Measurements from ENCODE around the gene SLC35A4.

SLC35A4 gene, protein sequence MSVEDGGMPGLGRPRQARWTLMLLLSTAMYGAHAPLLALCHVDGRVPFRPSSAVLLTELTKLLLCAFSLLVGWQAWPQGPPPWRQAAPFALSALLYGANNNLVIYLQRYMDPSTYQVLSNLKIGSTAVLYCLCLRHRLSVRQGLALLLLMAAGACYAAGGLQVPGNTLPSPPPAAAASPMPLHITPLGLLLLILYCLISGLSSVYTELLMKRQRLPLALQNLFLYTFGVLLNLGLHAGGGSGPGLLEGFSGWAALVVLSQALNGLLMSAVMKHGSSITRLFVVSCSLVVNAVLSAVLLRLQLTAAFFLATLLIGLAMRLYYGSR

DNA sequence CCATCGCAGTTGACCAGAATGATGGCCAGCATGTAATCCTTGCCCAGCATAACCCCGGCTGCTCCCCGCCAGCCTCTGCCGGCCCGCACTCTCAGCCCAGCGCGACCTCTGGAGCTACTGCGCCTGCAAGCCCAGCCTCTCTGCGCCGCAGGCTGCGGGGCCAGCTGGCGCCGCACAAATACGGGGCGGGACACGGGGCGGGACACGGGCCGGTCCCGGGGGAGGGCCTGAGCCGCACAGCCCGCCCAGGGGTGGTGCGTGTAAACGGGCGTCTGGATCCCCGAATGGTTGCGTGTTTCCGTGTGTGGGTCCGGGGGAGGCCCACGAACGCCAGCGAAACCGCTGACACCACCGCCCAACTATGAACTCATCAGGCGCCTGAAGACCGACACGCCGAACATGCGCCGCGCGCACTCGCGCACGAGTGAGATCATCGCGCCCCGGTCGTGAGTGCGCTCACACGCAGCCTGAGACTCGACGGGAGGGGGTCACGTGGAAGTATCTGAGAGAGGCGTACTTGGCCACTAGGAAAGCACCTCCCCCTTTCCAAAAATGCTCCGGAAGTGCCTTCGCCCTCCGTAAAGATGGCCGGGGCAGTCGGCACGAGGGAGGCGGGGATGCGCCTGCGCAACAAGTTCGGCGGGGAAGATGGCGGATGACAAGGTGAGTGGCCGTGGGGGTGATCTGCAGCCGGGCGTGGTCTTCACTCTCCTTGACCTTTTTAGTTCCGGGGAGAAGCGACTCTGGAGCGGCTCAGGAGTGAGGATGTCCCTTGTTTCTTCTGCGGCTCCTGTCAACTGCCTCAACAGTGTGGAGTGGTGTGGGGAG is at the start of gene SLC35A4, which contains the start of gene APBB3:
Gene SLC35A4, plus strand, starts transcription at position 633 of the 828 bp plus-strand sequence. CDS start 2,342 bp downstream, outside the sequence.
Gene APBB3, minus strand, starts transcription at position 403 of the 828 bp plus-strand sequence. Its CDS starts 353 bp downstream, at position 50.
- no peaks in the 10 kb centered on the region for H3K9me3 ChIP-seq (ENCODE audit: insufficient read depth, low read length)
- TF ChIP-seq, protein P1, sequence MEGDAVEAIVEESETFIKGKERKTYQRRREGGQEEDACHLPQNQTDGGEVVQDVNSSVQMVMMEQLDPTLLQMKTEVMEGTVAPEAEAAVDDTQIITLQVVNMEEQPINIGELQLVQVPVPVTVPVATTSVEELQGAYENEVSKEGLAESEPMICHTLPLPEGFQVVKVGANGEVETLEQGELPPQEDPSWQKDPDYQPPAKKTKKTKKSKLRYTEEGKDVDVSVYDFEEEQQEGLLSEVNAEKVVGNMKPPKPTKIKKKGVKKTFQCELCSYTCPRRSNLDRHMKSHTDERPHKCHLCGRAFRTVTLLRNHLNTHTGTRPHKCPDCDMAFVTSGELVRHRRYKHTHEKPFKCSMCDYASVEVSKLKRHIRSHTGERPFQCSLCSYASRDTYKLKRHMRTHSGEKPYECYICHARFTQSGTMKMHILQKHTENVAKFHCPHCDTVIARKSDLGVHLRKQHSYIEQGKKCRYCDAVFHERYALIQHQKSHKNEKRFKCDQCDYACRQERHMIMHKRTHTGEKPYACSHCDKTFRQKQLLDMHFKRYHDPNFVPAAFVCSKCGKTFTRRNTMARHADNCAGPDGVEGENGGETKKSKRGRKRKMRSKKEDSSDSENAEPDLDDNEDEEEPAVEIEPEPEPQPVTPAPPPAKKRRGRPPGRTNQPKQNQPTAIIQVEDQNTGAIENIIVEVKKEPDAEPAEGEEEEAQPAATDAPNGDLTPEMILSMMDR (IDR thresholded peaks at IDR 0.05; ENCODE audit: insufficient read depth, low read length, poor library complexity, severe bottlenecking) = no peak
- TF ChIP-seq EZH2phosphoT487 (conservative IDR thresholded peaks at IDR 0.05; ENCODE audit: low read length) = no peak
- peak within 1 kb of the TSS; percentile 72 for H3K4me3 ChIP-seq (ENCODE audit: insufficient read depth, low read length, poor library complexity, severe bottlenecking)
- peak within 1 kb of the TSS; percentile 71 for H3K4me2 ChIP-seq (ENCODE audit: low read depth, low read length, poor library complexity, severe bottlenecking)
- H3K79me2 ChIP-seq (ENCODE audit: insufficient read depth, low read length) = peaks cover 15% of the 10 kb centered on the region; the same call in 1 of the 2 replicates
- H3K27me3 ChIP-seq (ENCODE audit: low read length) = no peaks in the 10 kb centered on the region
- H3K9me2 ChIP-seq (replicated peaks; ENCODE audit: insufficient read depth, low read length) = no peaks in the 10 kb centered on the region
- peak within 1 kb of the TSS; percentile 82 for H3K9ac ChIP-seq (ENCODE audit: low read length)
- no peaks in the 10 kb centered on the region for H4K20me1 ChIP-seq (ENCODE audit: low read depth, low read length)
- H3K27ac ChIP-seq (ENCODE audit: low read depth, low read length) = peak within 1 kb of the TSS; percentile 34
- no peaks in the 10 kb centered on the region for H3K36me3 ChIP-seq (ENCODE audit: low read length)
- peak within 1 kb of the TSS; percentile 85 for H2AFZ ChIP-seq (ENCODE audit: low read depth, low read length, severe bottlenecking)
- no peaks in the 10 kb centered on the region for H3F3A ChIP-seq (ENCODE audit: insufficient read depth)

DNA sequence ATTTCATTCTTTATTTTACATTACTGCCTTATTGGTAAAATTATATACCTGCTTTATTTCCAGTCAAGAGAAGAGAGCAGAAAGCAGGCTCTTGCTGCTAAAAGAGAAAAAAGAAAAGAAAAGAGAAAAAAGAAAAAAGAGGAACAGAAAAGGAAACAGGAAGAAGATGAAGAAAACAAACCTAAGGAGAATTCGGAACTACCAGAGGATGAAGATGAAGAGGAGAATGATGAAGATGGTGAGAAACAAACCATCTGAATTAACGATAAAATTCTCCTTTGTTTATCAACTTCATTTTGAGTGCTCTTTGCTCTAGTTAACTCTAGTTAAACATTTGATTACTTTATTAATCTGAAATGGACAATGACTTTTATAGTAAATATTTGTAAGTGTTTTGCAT is 40.6 kb upstream of the SLC35A4 start:
- Histone ChIP-seq H3K9ac (ENCODE audit: low read length) (no peak overlapping the region), H3K36me3 (ENCODE audit: low read length) (peaks cover 41% of the 10 kb centered on the region), H3K27ac (ENCODE audit: low read depth, low read length) (peak overlapping the region; percentile 22; the same call in 1 of the 2 replicates), H2AFZ (ENCODE audit: low read depth, low read length, severe bottlenecking) (no peak overlapping the region), H3K27me3 (ENCODE audit: low read length) (no peaks in the 10 kb centered on the region), H3K9me2 (replicated peaks; ENCODE audit: insufficient read depth, low read length) (no peaks in the 10 kb centered on the region), H3K9me3 (ENCODE audit: insufficient read depth, low read length) (no peaks in the 10 kb centered on the region), H3K79me2 (ENCODE audit: insufficient read depth, low read length) (no peaks in the 10 kb centered on the region), H3F3A (ENCODE audit: insufficient read depth) (peaks cover 22% of the 10 kb centered on the region), H4K20me1 (ENCODE audit: low read depth, low read length) (no peaks in the 10 kb centered on the region), H3K4me2 (ENCODE audit: low read depth, low read length, poor library complexity, severe bottlenecking) (no peak overlapping the region), H3K4me3 (ENCODE audit: insufficient read depth, low read length, poor library complexity, severe bottlenecking) (no peak overlapping the region)
- TF ChIP-seq EZH2phosphoT487 (conservative IDR thresholded peaks at IDR 0.05; ENCODE audit: low read length) = no peak
- TF ChIP-seq, protein P1 (IDR thresholded peaks at IDR 0.05; ENCODE audit: insufficient read depth, low read length, poor library complexity, severe bottlenecking) = no peak

DNA sequence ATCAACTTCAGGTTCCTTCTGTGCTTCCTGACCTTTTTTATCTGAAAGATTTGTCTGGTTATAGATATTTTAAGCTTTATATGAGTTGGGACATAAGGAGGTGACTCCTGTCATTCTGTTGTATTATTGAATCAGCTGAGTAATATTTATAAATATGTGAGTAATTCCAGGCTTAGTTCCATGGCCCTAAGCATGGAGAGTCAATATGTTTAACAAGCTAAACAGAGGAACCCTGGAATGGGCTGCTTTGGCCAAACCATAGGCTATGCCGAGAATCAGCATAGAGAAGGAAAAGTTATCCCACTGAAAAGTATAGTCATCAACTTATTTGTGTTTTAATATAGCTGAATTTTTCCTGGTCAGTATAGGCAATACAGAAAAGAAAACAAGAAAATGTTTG is 24.4 kb upstream of the SLC35A4 start:
- Histone ChIP-seq H3K4me2 (ENCODE audit: low read depth, low read length, poor library complexity, severe bottlenecking) (no peak overlapping the region), H3K9ac (ENCODE audit: low read length) (no peak overlapping the region)

More for the DNA sequence above, 24.4 kb upstream of the SLC35A4 start:
- Histone ChIP-seq H3K9me2 (replicated peaks; ENCODE audit: insufficient read depth, low read length) (no peaks in the 10 kb centered on the region), H3K27me3 (ENCODE audit: low read length) (no peaks in the 10 kb centered on the region), H3F3A (ENCODE audit: insufficient read depth) (peaks cover under 1% of the 10 kb centered on the region; the same call in 1 of the 2 replicates), H3K27ac (ENCODE audit: low read depth, low read length) (no peak overlapping the region), H3K4me3 (ENCODE audit: insufficient read depth, low read length, poor library complexity, severe bottlenecking) (no peak overlapping the region), H3K36me3 (ENCODE audit: low read length) (peaks cover 44% of the 10 kb centered on the region), H4K20me1 (ENCODE audit: low read depth, low read length) (no peaks in the 10 kb centered on the region), H2AFZ (ENCODE audit: low read depth, low read length, severe bottlenecking) (no peak overlapping the region), H3K9me3 (ENCODE audit: insufficient read depth, low read length) (no peaks in the 10 kb centered on the region), H3K79me2 (ENCODE audit: insufficient read depth, low read length) (peaks cover 4% of the 10 kb centered on the region; the same call in 1 of the 2 replicates)
- TF ChIP-seq, protein P1 (IDR thresholded peaks at IDR 0.05; ENCODE audit: insufficient read depth, low read length, poor library complexity, severe bottlenecking) = no peak
- TF ChIP-seq EZH2phosphoT487 (conservative IDR thresholded peaks at IDR 0.05; ENCODE audit: low read length) = no peak
